Uterus (tissue), 2 donors: ENCODE measurements around the gene WASHC4.

Experiments used
- POLR2A ChIP-seq, 2 donors: fragments of 450-650 bp; IDR thresholded peaks; one replicate each; pipeline ENCODE4 v1.6.1; 2016; ENCODE audit warnings: antibody characterized with exemption in 2 of 2, mild to moderate bottlenecking in 1 of 2, moderate library complexity in 1 of 2
- TF ChIP-seq, protein P1 (sequence below), 4 experiments: fragments of 200-600 bp in 2 of 4; fragments of 450-650 bp in 2 of 4; sonication (generic) in 2 of 4; IDR thresholded peaks; one replicate each; pipeline ENCODE4 v1.5.1; 2016 to 2019; ENCODE audit warnings: antibody characterized with exemption in 4 of 4, mild to moderate bottlenecking in 2 of 4, moderate library complexity in 1 of 4

DNA sequence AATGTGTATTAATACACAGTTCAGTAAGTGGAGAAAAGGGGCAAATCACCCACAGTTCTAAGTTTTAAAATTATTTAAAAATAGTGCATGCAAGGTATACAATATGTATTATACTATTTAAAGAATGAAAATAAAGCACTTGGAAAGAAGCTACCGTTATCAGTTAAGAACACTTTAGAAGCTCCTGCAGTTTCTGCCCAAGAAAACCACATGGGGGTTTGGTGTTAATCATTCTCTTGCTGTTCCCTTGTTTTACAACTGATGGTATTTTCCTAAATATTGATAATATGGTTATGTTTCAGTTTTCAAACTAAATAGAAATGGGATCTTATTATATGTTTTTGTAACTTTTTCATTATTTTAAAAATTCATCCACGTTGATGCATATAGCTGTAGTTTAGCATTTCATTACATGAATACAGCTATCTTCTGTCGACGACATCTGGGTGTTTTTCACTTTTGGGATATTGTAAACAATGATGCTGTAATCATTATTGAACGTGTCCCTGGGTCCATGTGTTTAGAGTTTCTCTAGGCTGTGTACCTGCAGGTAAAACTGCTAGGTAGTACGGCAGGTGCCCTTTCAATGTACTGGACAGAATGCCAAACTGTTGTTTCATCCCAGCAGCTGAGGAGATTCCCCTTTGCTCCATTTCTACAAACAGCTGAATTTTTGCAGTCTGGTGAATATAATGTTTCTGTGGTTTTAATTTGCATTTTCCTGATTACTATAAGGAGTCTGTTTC is 64.3 kb downstream of the WASHC4 start:
- TF ChIP-seq, protein P1, sequence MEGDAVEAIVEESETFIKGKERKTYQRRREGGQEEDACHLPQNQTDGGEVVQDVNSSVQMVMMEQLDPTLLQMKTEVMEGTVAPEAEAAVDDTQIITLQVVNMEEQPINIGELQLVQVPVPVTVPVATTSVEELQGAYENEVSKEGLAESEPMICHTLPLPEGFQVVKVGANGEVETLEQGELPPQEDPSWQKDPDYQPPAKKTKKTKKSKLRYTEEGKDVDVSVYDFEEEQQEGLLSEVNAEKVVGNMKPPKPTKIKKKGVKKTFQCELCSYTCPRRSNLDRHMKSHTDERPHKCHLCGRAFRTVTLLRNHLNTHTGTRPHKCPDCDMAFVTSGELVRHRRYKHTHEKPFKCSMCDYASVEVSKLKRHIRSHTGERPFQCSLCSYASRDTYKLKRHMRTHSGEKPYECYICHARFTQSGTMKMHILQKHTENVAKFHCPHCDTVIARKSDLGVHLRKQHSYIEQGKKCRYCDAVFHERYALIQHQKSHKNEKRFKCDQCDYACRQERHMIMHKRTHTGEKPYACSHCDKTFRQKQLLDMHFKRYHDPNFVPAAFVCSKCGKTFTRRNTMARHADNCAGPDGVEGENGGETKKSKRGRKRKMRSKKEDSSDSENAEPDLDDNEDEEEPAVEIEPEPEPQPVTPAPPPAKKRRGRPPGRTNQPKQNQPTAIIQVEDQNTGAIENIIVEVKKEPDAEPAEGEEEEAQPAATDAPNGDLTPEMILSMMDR (IDR thresholded peaks at IDR 0.05): no peak
- no peak for TF ChIP-seq POLR2A (IDR thresholded peaks at IDR 0.05)
